HEK293T (cell line): Measurements from ENCODE around the gene ANKRD11.

ENCODE experiments used
- CTCF ChIA-PET: fragments of 350-600 bp; formaldehyde crosslinking; extraction: SDS; loops from one replicate; lab custom pipeline; 2021; ENCODE audit warnings: antibody characterized with exemption, inconsistent platforms; lab: Yijun Ruan, JAX
- POLR2A ChIA-PET: fragments of 350-600 bp; formaldehyde crosslinking; extraction: SDS; loops from one replicate; lab custom pipeline; 2020; ENCODE audit warnings: antibody characterized with exemption, inconsistent platforms; lab: Yijun Ruan, JAX
- DNase-seq: peaks from one replicate; pipeline ENCODE4 v3.0.0; 2012; ENCODE audit warnings: mixed read lengths; ENCODE audit errors: extremely low spot score
- ARNT ChIP-seq: fragments of 450-650 bp; IDR thresholded peaks from 2 replicates; pipeline ENCODE4 v1.6.1; 2017; ENCODE audit warnings: mild to moderate bottlenecking
- BHLHE40 ChIP-seq: fragments of 450-650 bp; IDR thresholded peaks from 2 replicates; pipeline ENCODE4 v1.6.1; 2016; ENCODE audit warnings: mild to moderate bottlenecking, moderate library complexity, borderline replicate concordance
- CTBP1 ChIP-seq: fragments of 450-650 bp; IDR thresholded peaks from 2 replicates; pipeline ENCODE4 v1.6.1; 2016; ENCODE audit warnings: borderline replicate concordance
- ELF4 ChIP-seq: fragments of 450-650 bp; IDR thresholded peaks from 2 replicates; pipeline ENCODE4 v1.6.1; 2017; ENCODE audit warnings: antibody characterized with exemption
- FOXA1 ChIP-seq: fragments of 450-650 bp; IDR thresholded peaks from 2 replicates; pipeline ENCODE4 v1.6.1; 2016; ENCODE audit warnings: mild to moderate bottlenecking
- FOXK2 ChIP-seq: fragments of 450-650 bp; IDR thresholded peaks from 2 replicates; pipeline ENCODE4 v1.6.1; 2016; ENCODE audit warnings: mild to moderate bottlenecking
- FOXM1 ChIP-seq: fragments of 450-650 bp; IDR thresholded peaks from 2 replicates; pipeline ENCODE4 v1.6.1; 2017; ENCODE audit warnings: mild to moderate bottlenecking, borderline replicate concordance
- HDGF ChIP-seq: fragments of 450-650 bp; IDR thresholded peaks from 2 replicates; pipeline ENCODE4 v1.6.1; 2017; ENCODE audit warnings: antibody characterized with exemption, borderline replicate concordance
- L3MBTL2 ChIP-seq: fragments of 450-650 bp; conservative IDR thresholded peaks from 2 replicates; pipeline ENCODE4 v1.6.1; 2016; ENCODE audit warnings: mild to moderate bottlenecking
- LEF1 ChIP-seq: fragments of 450-650 bp; IDR thresholded peaks from 2 replicates; pipeline ENCODE4 v1.6.1; 2017; ENCODE audit warnings: mild to moderate bottlenecking, borderline replicate concordance
- NFRKB ChIP-seq: fragments of 450-650 bp; IDR thresholded peaks from 2 replicates; pipeline ENCODE4 v1.6.1; 2016; ENCODE audit warnings: mild to moderate bottlenecking, moderate library complexity
- PKNOX1 ChIP-seq: fragments of 450-650 bp; IDR thresholded peaks from 2 replicates; pipeline ENCODE4 v1.6.1; 2016
- SP1 ChIP-seq: fragments of 450-650 bp; IDR thresholded peaks from 2 replicates; pipeline ENCODE4 v1.6.1; 2017
- SUZ12 ChIP-seq: fragments of 450-650 bp; IDR thresholded peaks from 2 replicates; pipeline ENCODE4 v1.6.1; 2016; ENCODE audit warnings: mild to moderate bottlenecking
- TARDBP ChIP-seq: fragments of 450-650 bp; IDR thresholded peaks from 2 replicates; pipeline ENCODE4 v1.6.1; 2016
- ZNF384 ChIP-seq: fragments of 450-650 bp; IDR thresholded peaks from 2 replicates; pipeline ENCODE4 v1.6.1; 2016

Gene ANKRD11

GRCh38 chr16:89343501-89344457 is 146.6 kb downstream of the ANKRD11 start:
- CTCF ChIA-PET: interaction anchor here (0.8 to 1.3 kb wide), 3 partner anchors 9 to 36 kb away, joined by 3 to 7 read pairs (median 5); no protein-coding TSS in a partner anchor
- POLR2A ChIA-PET: no interaction called here
- TF ChIP-seq PKNOX1 (peak; percentile 67), ARNT (no peak), SUZ12 (no peak), ZNF384 (no peak), FOXK2 (no peak), L3MBTL2 (no peak), TARDBP (no peak)
- peak; percentile 60 for DNase-seq

DNA sequence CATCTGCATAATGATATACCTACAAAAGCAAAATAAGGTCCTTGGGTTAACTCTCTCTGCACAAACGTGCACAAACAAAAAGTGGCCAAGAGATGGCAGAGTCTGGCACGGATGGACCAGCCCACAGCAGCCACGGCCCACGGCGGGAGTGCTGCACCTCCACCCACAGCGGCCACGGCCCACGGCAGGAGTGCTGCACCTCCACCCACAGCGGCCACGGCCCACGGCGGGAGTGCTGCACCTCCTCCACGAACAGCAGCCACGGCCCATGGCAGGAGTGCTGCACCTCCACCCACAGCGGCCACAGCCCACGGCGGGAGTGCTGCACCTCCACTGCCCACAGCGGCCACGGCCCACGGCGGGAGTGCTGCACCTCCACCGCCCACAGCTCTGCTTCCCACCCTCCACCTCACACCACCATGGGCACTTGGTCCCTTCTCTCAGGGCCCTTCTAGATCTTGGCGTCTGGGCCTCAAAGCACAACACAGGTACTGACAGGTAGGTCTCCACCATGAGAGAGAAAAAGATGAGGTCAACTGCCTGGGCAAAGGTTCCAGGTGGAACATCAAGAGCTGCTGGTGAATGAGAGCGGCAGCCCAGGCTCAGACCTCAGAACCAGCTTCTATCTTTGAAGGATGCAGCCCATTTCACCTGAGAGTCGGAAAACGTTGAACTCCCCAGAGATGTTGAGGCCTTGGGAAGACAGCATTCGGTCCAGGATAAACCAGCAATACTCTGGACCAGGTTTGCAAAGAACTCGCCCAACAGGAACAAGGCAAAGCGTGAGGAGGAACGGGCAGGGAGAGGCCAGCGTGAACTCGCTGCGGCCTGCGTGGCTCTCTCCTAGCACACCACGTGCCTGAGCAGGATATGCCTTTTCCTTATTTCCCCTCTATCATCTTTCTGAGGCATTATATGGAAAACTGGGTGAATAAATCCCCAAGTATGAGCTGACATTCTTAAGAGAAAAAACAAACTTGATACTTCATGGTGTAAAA is 148.4 kb downstream of the ANKRD11 start:
- ChIA-PET POLR2A (no interaction called here), CTCF (no interaction called here)
- DNase-seq: no peak

GRCh38 chr16:89341279-89341678 is 149.1 kb downstream of the ANKRD11 start:
- DNase-seq: no peak
- ChIA-PET POLR2A (no interaction called here), CTCF (no interaction called here)
- no peak for TF ChIP-seq NFRKB

More for the DNA sequence above, 148.4 kb downstream of the ANKRD11 start:
- TF ChIP-seq ARNT (no peak), HDGF (no peak), BHLHE40 (no peak), ZNF384 (no peak), ELF4 (no peak), SP1 (no peak), SUZ12 (no peak), FOXA1 (no peak), L3MBTL2 (no peak), PKNOX1 (no peak), CTBP1 (no peak), LEF1 (no peak), TARDBP (no peak), FOXM1 (no peak), FOXK2 (no peak)

DNA sequence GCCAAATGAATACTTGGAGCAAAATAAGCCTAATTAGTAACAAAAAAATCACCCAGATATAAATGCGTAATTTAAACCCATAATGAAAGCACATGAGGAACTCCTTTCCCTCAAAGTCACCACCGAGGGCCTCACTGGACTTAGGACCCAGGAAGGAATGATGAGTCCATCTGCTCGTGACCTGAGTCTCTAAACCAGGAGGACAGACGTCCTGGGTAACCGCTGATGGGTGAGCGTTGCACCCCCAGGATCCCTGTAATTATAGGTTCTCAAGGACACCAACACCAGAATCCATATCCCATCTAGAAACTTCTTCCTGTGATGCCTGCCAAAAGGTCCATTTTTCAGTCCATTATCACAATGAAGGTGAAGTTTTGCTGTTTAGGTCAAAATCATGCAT is 151.5 kb downstream of the ANKRD11 start:
- no peak for TF ChIP-seq BHLHE40
- no peak for TF ChIP-seq NFRKB
- no peak for TF ChIP-seq HDGF
- TF ChIP-seq FOXA1: no peak
- TF ChIP-seq SUZ12: no peak
- TF ChIP-seq CTBP1: no peak
- no peak for TF ChIP-seq ELF4
- TF ChIP-seq FOXK2: no peak
- TF ChIP-seq SP1: no peak
- no peak for TF ChIP-seq TARDBP
- DNase-seq: no peak
- CTCF ChIA-PET: no interaction called here
- POLR2A ChIA-PET: no interaction called here

DNA sequence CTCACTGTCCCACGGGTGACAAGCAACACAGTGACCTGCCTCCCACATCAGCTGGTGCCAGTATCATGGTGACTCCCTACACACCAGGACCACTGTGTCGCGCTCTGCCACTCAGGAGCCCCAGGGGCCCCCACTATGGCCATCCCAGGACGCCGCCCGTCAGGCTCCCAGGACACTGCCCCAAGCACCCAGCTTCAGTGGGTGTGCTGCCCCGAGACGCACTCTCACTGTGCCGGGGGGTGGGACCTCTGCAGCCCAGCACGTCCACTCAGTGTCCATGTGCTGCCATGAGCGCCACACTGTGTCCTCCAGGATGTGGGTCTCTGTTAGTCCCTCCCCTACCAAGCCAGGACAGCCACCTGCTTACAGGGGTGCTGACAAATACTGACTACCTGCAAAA is 152.4 kb downstream of the ANKRD11 start:
- ChIA-PET CTCF (no interaction called here), POLR2A (no interaction called here)
- TF ChIP-seq CTBP1 (no peak), FOXM1 (no peak), BHLHE40 (no peak), ZNF384 (no peak), SP1 (no peak), NFRKB (no peak), LEF1 (no peak), SUZ12 (no peak), L3MBTL2 (no peak), HDGF (no peak), PKNOX1 (no peak), ELF4 (no peak), TARDBP (no peak), ARNT (no peak), FOXA1 (no peak), FOXK2 (no peak)
- DNase-seq: no peak
